CD14-positive monocyte (primary cell): Measurements from ENCODE around the gene CTNNA3. TPM values are rescaled to one million over a fixed set of nuclear protein-coding genes. Genes with fewer than 3 reads are reported as not detected.

Experiments
- DNase-seq, 3 donors: peaks; one replicate each; pipeline ENCODE4 v3.0.0-alpha.2; 2011 to 2022
- H2AFZ ChIP-seq: 2 replicates; pipeline ENCODE4 v1.6.0; 2012; ENCODE audit warnings: mild to moderate bottlenecking, low read depth, low read length, inconsistent platforms; ENCODE audit not compliant: insufficient read depth, poor library complexity, severe bottlenecking
- H3K27ac ChIP-seq, 2 donors: 1 replicate in 1 of 2; 2 replicates in 1 of 2; pipeline ENCODE4 v1.5.1; 2012 to 2013; ENCODE audit warnings: low read length in 2 of 2, control low read depth in 1 of 2, inconsistent platforms in 1 of 2, low read depth in 1 of 2, mild to moderate bottlenecking in 1 of 2
- H3K27me3 ChIP-seq, 2 donors: one replicate each; pipeline versions ENCODE4 v1.6.0 to v1.6.1; 2011 to 2013; ENCODE audit warnings: low read length in 2 of 2; ENCODE audit not compliant: control insufficient read depth in 2 of 2, insufficient read depth in 2 of 2
- H3K36me3 ChIP-seq, 2 donors: replicated peaks in 1 of 2; 1 replicate in 1 of 2; 2 replicates in 1 of 2; pipeline versions ENCODE4 v1.5.1 to v1.6.1; 2012 to 2013; ENCODE audit warnings: low read length in 2 of 2, control low read depth in 1 of 2, inconsistent platforms in 1 of 2, mild to moderate bottlenecking in 1 of 2; ENCODE audit not compliant: insufficient read depth in 2 of 2, control insufficient read depth in 1 of 2
- H3K4me1 ChIP-seq, 2 donors: 1 replicate in 1 of 2; 2 replicates in 1 of 2; pipeline versions ENCODE4 v1.5.1 to v1.6.1; 2012 to 2013; ENCODE audit warnings: low read length in 2 of 2, control low read depth in 1 of 2, inconsistent platforms in 1 of 2, mild to moderate bottlenecking in 1 of 2, moderate library complexity in 1 of 2; ENCODE audit not compliant: insufficient read depth in 2 of 2, control insufficient read depth in 1 of 2
- H3K4me2 ChIP-seq: replicated peaks from 2 replicates; pipeline ENCODE3; 2012; ENCODE audit warnings: low read length, moderate library complexity, mild to moderate bottlenecking; ENCODE audit not compliant: poor library complexity, severe bottlenecking; ENCODE audit errors: extremely low read depth
- H3K4me3 ChIP-seq, 3 experiments: fragments of 200-600 bp in 1 of 3; sonication (generic) in 1 of 3; replicated peaks in 1 of 3; 1 replicate in 2 of 3; 2 replicates in 1 of 3; pipeline ENCODE4 v1.5.1; 2011 to 2013; ENCODE audit warnings: low read length in 3 of 3, mild to moderate bottlenecking in 3 of 3, control low read depth in 2 of 3, low read depth in 2 of 3, inconsistent platforms in 1 of 3, moderate library complexity in 1 of 3
- H3K79me2 ChIP-seq: 2 replicates; pipeline ENCODE4 v1.6.0; 2012; ENCODE audit warnings: mild to moderate bottlenecking, control low read depth, inconsistent platforms, low read length, moderate library complexity; ENCODE audit not compliant: insufficient read depth
- H3K9ac ChIP-seq: 2 replicates; pipeline ENCODE4 v1.6.0; 2017; ENCODE audit warnings: low read length, mild to moderate bottlenecking; ENCODE audit not compliant: insufficient read depth, poor library complexity, severe bottlenecking
- H3K9me3 ChIP-seq, 2 donors: replicated peaks in 1 of 2; 1 replicate in 1 of 2; 2 replicates in 1 of 2; pipeline versions ENCODE4 v1.5.1 to v1.6.1; 2012 to 2013; ENCODE audit warnings: low read length in 2 of 2, control low read depth in 1 of 2; ENCODE audit not compliant: control insufficient read depth in 1 of 2, insufficient read depth in 1 of 2
- H4K20me1 ChIP-seq: 2 replicates; pipeline ENCODE4 v1.6.0; 2012; ENCODE audit warnings: mild to moderate bottlenecking, low read length, control low read depth, moderate library complexity; ENCODE audit not compliant: insufficient read depth
- H3K27ac Mint-ChIP-seq, 7 donors: one replicate each; pipeline ENCODE4 v1.8.0; 2020; ENCODE audit warnings: mild to moderate bottlenecking in 7 of 7, mixed read lengths in 7 of 7, moderate library complexity in 6 of 7, inconsistent platforms in 2 of 7
- H3K27me3 Mint-ChIP-seq, 3 donors: one replicate each; pipeline ENCODE4 v1.8.0; 2021 to 2022; ENCODE audit warnings: low read depth in 3 of 3, mild to moderate bottlenecking in 3 of 3, mixed read lengths in 3 of 3, moderate library complexity in 3 of 3, inconsistent platforms in 1 of 3
- H3K36me3 Mint-ChIP-seq, 2 donors: one replicate each; pipeline ENCODE4 v1.8.0; 2020; ENCODE audit warnings: mixed read lengths in 2 of 2, inconsistent platforms in 1 of 2, mild to moderate bottlenecking in 1 of 2
- H3K4me1 Mint-ChIP-seq: one replicate; pipeline ENCODE4 v1.8.0; 2020; ENCODE audit warnings: mild to moderate bottlenecking, mixed read lengths
- H3K4me3 Mint-ChIP-seq, 2 donors: one replicate each; pipeline ENCODE4 v1.8.0; 2020; ENCODE audit warnings: mild to moderate bottlenecking in 2 of 2, mixed read lengths in 2 of 2, moderate library complexity in 1 of 2
- H3K9me3 Mint-ChIP-seq, 7 donors: one replicate each; pipeline ENCODE4 v1.8.0; 2020 to 2022; ENCODE audit warnings: mixed read lengths in 7 of 7, mild to moderate bottlenecking in 6 of 7, moderate library complexity in 6 of 7, inconsistent platforms in 2 of 7
- WGBS: methylation state at CpG from one replicate; pipeline ENCODE4 v1.1.5; 2013; ENCODE audit warnings: missing lambda C conversion rate; ENCODE audit not compliant: insufficient coverage; 5-methylcytosine and 5-hydroxymethylcytosine counted together
- intact Hi-C, 2 donors: fragments of 100-400 bp; cut with micrococcal nuclease; formaldehyde crosslinking; loops; one replicate each; pipeline versions ENCODE4 v1.15.0 to v1.15.1; 2023
- polyA plus RNA-seq, 3 donors: library from polyadenylated mRNA; depleted of rRNA in 1 of 3; unstranded in 2 of 3; stranded (reverse) in 1 of 3; fragments of 300-500 nt in 2 of 3; fragments of >200 nt in 1 of 3; fragmentation: Illumina TruSeq in 2 of 3; gene quantifications; 1 replicate in 2 of 3; 2 replicates in 1 of 3; pipeline ENCODE4 v1.2.3, GENCODE V29; 2012 to 2021
- TF ChIP-seq, protein P1 (sequence below): fragments of 200-600 bp; IDR thresholded peaks from one replicate; pipeline ENCODE4 v1.8.0; 2022; ENCODE audit warnings: antibody characterized with exemption, mild to moderate bottlenecking

The CTNNA3 gene
- polyA plus RNA-seq, 3 donors = not detected

DNA sequence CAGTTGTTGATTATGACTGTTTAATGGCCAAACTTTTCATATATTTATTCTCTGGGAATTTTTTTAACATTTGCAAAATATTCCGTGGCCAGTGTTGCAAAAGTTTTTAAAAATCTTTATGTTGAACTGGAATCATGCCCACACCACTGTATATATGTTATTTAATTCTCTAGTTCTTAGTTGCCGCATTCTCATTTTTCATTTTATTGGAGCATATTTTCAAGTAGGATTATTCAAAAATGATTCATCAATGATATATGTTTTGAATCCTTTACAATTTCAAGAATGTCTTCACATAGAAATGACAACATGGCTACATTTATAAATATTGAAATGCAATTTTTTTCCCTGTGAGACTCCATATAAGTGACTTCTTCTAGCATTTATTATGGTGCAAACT is 958.8 kb downstream of the CTNNA3 start:
- no peak overlapping the region for H3K4me2 ChIP-seq
- TF ChIP-seq, protein P1, sequence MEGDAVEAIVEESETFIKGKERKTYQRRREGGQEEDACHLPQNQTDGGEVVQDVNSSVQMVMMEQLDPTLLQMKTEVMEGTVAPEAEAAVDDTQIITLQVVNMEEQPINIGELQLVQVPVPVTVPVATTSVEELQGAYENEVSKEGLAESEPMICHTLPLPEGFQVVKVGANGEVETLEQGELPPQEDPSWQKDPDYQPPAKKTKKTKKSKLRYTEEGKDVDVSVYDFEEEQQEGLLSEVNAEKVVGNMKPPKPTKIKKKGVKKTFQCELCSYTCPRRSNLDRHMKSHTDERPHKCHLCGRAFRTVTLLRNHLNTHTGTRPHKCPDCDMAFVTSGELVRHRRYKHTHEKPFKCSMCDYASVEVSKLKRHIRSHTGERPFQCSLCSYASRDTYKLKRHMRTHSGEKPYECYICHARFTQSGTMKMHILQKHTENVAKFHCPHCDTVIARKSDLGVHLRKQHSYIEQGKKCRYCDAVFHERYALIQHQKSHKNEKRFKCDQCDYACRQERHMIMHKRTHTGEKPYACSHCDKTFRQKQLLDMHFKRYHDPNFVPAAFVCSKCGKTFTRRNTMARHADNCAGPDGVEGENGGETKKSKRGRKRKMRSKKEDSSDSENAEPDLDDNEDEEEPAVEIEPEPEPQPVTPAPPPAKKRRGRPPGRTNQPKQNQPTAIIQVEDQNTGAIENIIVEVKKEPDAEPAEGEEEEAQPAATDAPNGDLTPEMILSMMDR = no peak
- H3K9me3 ChIP-seq = peaks cover 0 to 7% of the 10 kb centered on the region in 2 donors
- H3K36me3 Mint-ChIP-seq = no peaks in the 10 kb centered on the region
- H3K4me3 Mint-ChIP-seq = no peak overlapping the region
- no peaks in the 10 kb centered on the region for H3K27me3 ChIP-seq
- no peak overlapping the region for H3K9ac ChIP-seq
- H3K9me3 Mint-ChIP-seq = peaks cover 0 to 7% (median 2%) of the 10 kb centered on the region in 7 donors
- peaks cover 0 to 1% (median 0%) of the 10 kb centered on the region in 3 donors for H3K27me3 Mint-ChIP-seq
- no peaks in the 10 kb centered on the region for H3K4me1 ChIP-seq
- no peak overlapping the region for H3K27ac ChIP-seq
- intact Hi-C loops = no loop called here
- no CpG with 5 or more reads among the region's 2 CpGs for WGBS
- no peak overlapping the region for H2AFZ ChIP-seq
- no peaks in the 10 kb centered on the region for H3K79me2 ChIP-seq
- H3K4me3 ChIP-seq = no peak overlapping the region
- no peak for DNase-seq
- H3K27ac Mint-ChIP-seq = no peak overlapping the region
- H3K4me1 Mint-ChIP-seq = no peaks in the 10 kb centered on the region
- H4K20me1 ChIP-seq = no peaks in the 10 kb centered on the region
- H3K36me3 ChIP-seq = no peaks in the 10 kb centered on the region

- Histone ChIP-seq H3K36me3 (no peaks in the 10 kb centered on the region), H4K20me1 (no peaks in the 10 kb centered on the region), H3K27me3 (no peaks in the 10 kb centered on the region), H3K79me2 (no peaks in the 10 kb centered on the region), H3K27ac (no peak overlapping the region), H3K4me1 (no peaks in the 10 kb centered on the region), H3K9me3 (peaks cover 0 to 4% of the 10 kb centered on the region in 2 donors), H3K9ac (no peak overlapping the region), H3K4me3 (no peak overlapping the region), H3K4me2 (no peak overlapping the region), H2AFZ (no peak overlapping the region)
- WGBS = no CpG with 5 or more reads among the region's 2 CpGs
- H3K4me1 Mint-ChIP-seq = no peaks in the 10 kb centered on the region
- intact Hi-C loops = no loop called here
- no peaks in the 10 kb centered on the region for H3K36me3 Mint-ChIP-seq
- H3K4me3 Mint-ChIP-seq = no peak overlapping the region
- no peak overlapping the region for H3K27ac Mint-ChIP-seq
- H3K9me3 Mint-ChIP-seq = peaks cover 0 to 9% (median 4%) of the 10 kb centered on the region in 7 donors
- TF ChIP-seq, protein P1 = no peak
- DNase-seq = no peak
- no peaks in the 10 kb centered on the region for H3K27me3 Mint-ChIP-seq
Observed at GRCh38 chr10:66723608-66724400, 972.2 kb downstream of the CTNNA3 start.
